ENCODE results near the gene EARS2.

EARS2 gene

GRCh38 chr16:23577493-23577892 is 20.3 kb upstream of the EARS2 start:
- Histone ChIP-seq H3K27me3 (ENCODE audit: insufficient read depth, low read length) (no peaks in the 10 kb centered on the region), H3K79me2 (ENCODE audit: insufficient read depth, low read length) (no peaks in the 10 kb centered on the region), H3K9ac (ENCODE audit: low read length) (no peak overlapping the region), H3K9me2 (ENCODE audit: low read depth, low read length) (no peaks in the 10 kb centered on the region), H3F3A (ENCODE audit: insufficient read depth, low read length) (no peaks in the 10 kb centered on the region), H3K4me3 (ENCODE audit: low read depth, low read length, poor library complexity, severe bottlenecking) (no peak overlapping the region), H4K20me1 (ENCODE audit: insufficient read depth, low read length) (no peaks in the 10 kb centered on the region), H2AFZ (ENCODE audit: low read length) (no peak overlapping the region), H3K9me3 (ENCODE audit: low read length) (no peaks in the 10 kb centered on the region), H3K36me3 (ENCODE audit: insufficient read depth, low read length) (peaks cover 44% of the 10 kb centered on the region), H3K27ac (ENCODE audit: low read depth, low read length, poor library complexity, severe bottlenecking) (no peak overlapping the region), H3K4me1 (ENCODE audit: insufficient read depth, low read length, severe bottlenecking) (no peaks in the 10 kb centered on the region), H3K4me2 (ENCODE audit: low read length) (no peak overlapping the region)
- no peak for TF ChIP-seq CTCF (IDR thresholded peaks at IDR 0.05; ENCODE audit: low read length)
- no peak for TF ChIP-seq EZH2 (IDR thresholded peaks at IDR 0.05; ENCODE audit: borderline replicate concordance, low read length)

GRCh38 chr16:23575834-23576233 is 18.7 kb upstream of the EARS2 start:
- TF ChIP-seq CTCF (IDR thresholded peaks at IDR 0.05; ENCODE audit: low read length) (no peak), EZH2 (IDR thresholded peaks at IDR 0.05; ENCODE audit: borderline replicate concordance, low read length) (no peak)
- Histone ChIP-seq H3K79me2 (ENCODE audit: insufficient read depth, low read length) (no peaks in the 10 kb centered on the region), H3K27me3 (ENCODE audit: insufficient read depth, low read length) (no peaks in the 10 kb centered on the region), H3F3A (ENCODE audit: insufficient read depth, low read length) (no peaks in the 10 kb centered on the region), H3K27ac (ENCODE audit: low read depth, low read length, poor library complexity, severe bottlenecking) (no peak overlapping the region), H3K9me2 (ENCODE audit: low read depth, low read length) (no peaks in the 10 kb centered on the region), H3K9me3 (ENCODE audit: low read length) (no peaks in the 10 kb centered on the region), H2AFZ (ENCODE audit: low read length) (no peak overlapping the region), H3K4me2 (ENCODE audit: low read length) (no peak overlapping the region), H3K4me1 (ENCODE audit: insufficient read depth, low read length, severe bottlenecking) (peaks cover under 1% of the 10 kb centered on the region), H3K4me3 (ENCODE audit: low read depth, low read length, poor library complexity, severe bottlenecking) (no peak overlapping the region), H3K9ac (ENCODE audit: low read length) (no peak overlapping the region), H3K36me3 (ENCODE audit: insufficient read depth, low read length) (peaks cover 44% of the 10 kb centered on the region), H4K20me1 (ENCODE audit: insufficient read depth, low read length) (no peaks in the 10 kb centered on the region)

GRCh38 chr16:23573817-23574216 is 16.7 kb upstream of the EARS2 start:
- TF ChIP-seq EZH2 (IDR thresholded peaks at IDR 0.05; ENCODE audit: borderline replicate concordance, low read length) (no peak), CTCF (IDR thresholded peaks at IDR 0.05; ENCODE audit: low read length) (no peak)
- no peak overlapping the region for H3K4me3 ChIP-seq (ENCODE audit: low read depth, low read length, poor library complexity, severe bottlenecking)
- H2AFZ ChIP-seq (ENCODE audit: low read length), result no peak overlapping the region
- H3K36me3 ChIP-seq (ENCODE audit: insufficient read depth, low read length), result peaks cover 45% of the 10 kb centered on the region
- no peak overlapping the region for H3K4me2 ChIP-seq (ENCODE audit: low read length)
- H3K79me2 ChIP-seq (ENCODE audit: insufficient read depth, low read length), result no peaks in the 10 kb centered on the region
- no peaks in the 10 kb centered on the region for H3K9me2 ChIP-seq (ENCODE audit: low read depth, low read length)
- H3K9ac ChIP-seq (ENCODE audit: low read length), result no peak overlapping the region
- no peaks in the 10 kb centered on the region for H3K9me3 ChIP-seq (ENCODE audit: low read length)
- no peak overlapping the region for H3K27ac ChIP-seq (ENCODE audit: low read depth, low read length, poor library complexity, severe bottlenecking)
- no peaks in the 10 kb centered on the region for H3K27me3 ChIP-seq (ENCODE audit: insufficient read depth, low read length)
- H3K4me1 ChIP-seq (ENCODE audit: insufficient read depth, low read length, severe bottlenecking), result peaks cover 7% of the 10 kb centered on the region
- H3F3A ChIP-seq (ENCODE audit: insufficient read depth, low read length), result no peaks in the 10 kb centered on the region
- H4K20me1 ChIP-seq (ENCODE audit: insufficient read depth, low read length), result no peaks in the 10 kb centered on the region

All from OCI-LY1 (cell line).